H1 (cell line): Measurements from ENCODE around the gene PKP3. TPM values are rescaled to one million over a fixed set of nuclear protein-coding genes. Genes with fewer than 3 reads are reported as not detected.

Experiments
- CEBPB ChIP-seq: IDR thresholded peaks from 2 replicates; pipeline ENCODE4 v1.6.1; 2012; ENCODE audit warnings: low read depth, low read length
- CHD1 ChIP-seq: IDR thresholded peaks from 2 replicates; pipeline ENCODE4 v1.6.1; 2012; ENCODE audit warnings: low read depth, low read length, improper control_type of control experiment
- CHD7 ChIP-seq: fragments of 300-600 bp; sonication (generic); IDR thresholded peaks from 2 replicates; pipeline ENCODE4 v1.7.1; 2012; ENCODE audit warnings: low read length, moderate library complexity, mild to moderate bottlenecking, inconsistent platforms; ENCODE audit not compliant: insufficient replicate concordance
- KDM1A ChIP-seq: fragments of 200-600, 300-600 bp; sonication (generic); IDR thresholded peaks from 2 replicates; pipeline ENCODE4 v1.7.1; 2016; ENCODE audit warnings: mild to moderate bottlenecking, low read length, borderline replicate concordance
- polyA plus RNA-seq, 7 experiments: library from polyadenylated mRNA; depleted of rRNA in 3 of 7; stranded (reverse) in 5 of 7; unstranded in 2 of 7; fragments of >200 nt in 5 of 7; fragments of 200-250 nt in 2 of 7; gene quantifications; 1 replicate in 5 of 7; 2 replicates in 1 of 7; 4 replicates in 1 of 7; pipeline versions ENCODE4 v1.2.1 to v1.2.3, GENCODE V29; 2011 to 2013; ENCODE audit warnings: missing spikeins in 2 of 7, mixed read lengths in 2 of 7
- total RNA-seq: library from RNA; stranded (reverse); fragmentation: NEBNext Ultra II Directional; extraction: Animal tissue kit (Norgen Biotek cat#: 25700); gene quantifications from 2 replicates; pipeline ENCODE4 v1.2.1, GENCODE V29; 2021

PKP3 gene
- total and polyA plus RNA-seq, 2 of the 8 experiments (the other 6 are each of a cell fraction or from before 2014, with no cell fraction given) = 16.7 to 28.7 TPM

- TF ChIP-seq CHD7 = no peak
- no peak for TF ChIP-seq KDM1A
- TF ChIP-seq CHD1 = no peak
- TF ChIP-seq CEBPB = no peak
These were observed 13.5 kb upstream of the PKP3 start (continued) for GRCh38 chr11:380491-380890.
